HCT116 (cell line): Measurements from ENCODE around the gene ZBTB20.

Experiments
- CTCF ChIP-seq, 3 experiments: fragments of 200-600 bp in 1 of 3; sonication (generic) in 1 of 3; IDR thresholded peaks in 2 of 3; conservative IDR thresholded peaks in 1 of 3; 2 replicates each; pipeline ENCODE4 v1.5.1; 2012 to 2017; ENCODE audit warnings: low read depth in 2 of 3, low read length in 2 of 3, antibody characterized with exemption in 1 of 3, borderline replicate concordance in 1 of 3, control low read depth in 1 of 3, mild to moderate bottlenecking in 1 of 3, mixed read lengths in 1 of 3, mixed run types in 1 of 3, moderate library complexity in 1 of 3; ENCODE audit not compliant: insufficient read depth in 1 of 3
- EZH2 ChIP-seq: fragments of 200-600 bp; sonication (generic); IDR thresholded peaks from 2 replicates; pipeline ENCODE4 v1.6.1; 2017; ENCODE audit warnings: antibody characterized with exemption, mixed run types
- ZNF274 ChIP-seq: fragments of 200-500 bp; sonication (Bioruptor generic); IDR thresholded peaks from 2 replicates; pipeline ENCODE4 v1.6.1; 2014; ENCODE audit warnings: mild to moderate bottlenecking, low read depth, low read length, inconsistent platforms

- TF ChIP-seq CTCF (IDR thresholded peaks at IDR 0.05 in 2 of 3, conservative IDR thresholded peaks at IDR 0.05 in 1 of 3; ENCODE audit: borderline replicate concordance in 1 of 3, insufficient read depth in 1 of 3, low read depth in 2 of 3, low read length in 2 of 3) (no peak), ZNF274 (no peak), EZH2 (no peak)
These were observed 828.8 kb downstream of the ZBTB20 start for GRCh38 chr3:114318295-114318694.
